GM19452 (cell line): ENCODE data around the gene TMEFF1.

Experiments used
- ATAC-seq: cut with Tn5 transposase; IDR thresholded peaks from one replicate; pipeline ENCODE4 v1.9.1; 2021; ENCODE audit not compliant: unreplicated experiment

TMEFF1 gene

DNA sequence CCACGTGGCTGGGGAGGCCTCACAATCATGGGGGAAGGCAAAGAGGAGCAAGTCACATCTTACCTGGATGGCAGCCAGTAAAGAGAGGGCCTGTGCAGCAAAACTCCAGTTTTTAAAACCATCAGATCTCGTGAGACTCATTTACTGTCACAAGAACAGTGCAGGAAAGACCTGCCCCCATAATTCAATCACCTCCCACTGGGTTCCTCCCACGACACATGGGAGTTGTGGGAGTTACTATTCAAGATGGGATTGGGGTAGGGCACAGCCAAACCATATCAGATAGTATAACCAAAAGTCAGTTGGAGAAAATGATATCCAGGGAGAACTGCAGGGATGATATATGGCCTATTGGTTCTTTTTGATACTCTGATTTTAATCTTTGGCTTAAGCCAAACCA lies 94.9 kb downstream of the TMEFF1 start:
- ATAC-seq = no peak

DNA sequence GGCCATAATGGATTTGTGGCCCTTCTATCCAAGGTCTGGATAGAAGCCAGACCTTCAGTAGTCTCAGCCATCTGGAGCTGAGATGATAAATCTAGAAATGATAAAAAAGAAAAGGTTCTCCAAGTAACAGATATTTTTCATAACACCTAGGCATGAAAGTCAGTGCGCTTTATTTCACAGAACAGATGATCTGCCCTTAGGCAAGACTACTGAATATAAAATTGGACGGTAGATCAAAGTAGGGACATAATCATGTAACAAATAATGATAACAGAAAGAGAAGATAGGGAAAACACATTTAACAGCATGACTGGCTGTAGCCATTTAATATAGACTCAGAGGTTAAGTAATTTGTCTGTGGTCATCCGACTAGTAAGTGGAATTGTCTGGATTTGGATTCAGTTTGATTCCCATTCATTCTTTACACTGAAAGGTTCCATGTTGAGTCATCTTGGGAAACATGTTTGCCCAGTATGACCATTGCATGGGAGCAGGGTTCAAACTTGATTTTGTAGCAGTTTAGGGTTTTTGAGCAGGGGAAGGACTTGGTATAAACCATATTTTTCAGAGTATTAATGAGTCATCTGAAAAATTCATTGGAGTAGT lies 100.8 kb downstream of the TMEFF1 start:
- ATAC-seq = no peak

- no peak for ATAC-seq
Measured at GRCh38 chr9:100575006-100575405, 102.1 kb downstream of the TMEFF1 start.

DNA sequence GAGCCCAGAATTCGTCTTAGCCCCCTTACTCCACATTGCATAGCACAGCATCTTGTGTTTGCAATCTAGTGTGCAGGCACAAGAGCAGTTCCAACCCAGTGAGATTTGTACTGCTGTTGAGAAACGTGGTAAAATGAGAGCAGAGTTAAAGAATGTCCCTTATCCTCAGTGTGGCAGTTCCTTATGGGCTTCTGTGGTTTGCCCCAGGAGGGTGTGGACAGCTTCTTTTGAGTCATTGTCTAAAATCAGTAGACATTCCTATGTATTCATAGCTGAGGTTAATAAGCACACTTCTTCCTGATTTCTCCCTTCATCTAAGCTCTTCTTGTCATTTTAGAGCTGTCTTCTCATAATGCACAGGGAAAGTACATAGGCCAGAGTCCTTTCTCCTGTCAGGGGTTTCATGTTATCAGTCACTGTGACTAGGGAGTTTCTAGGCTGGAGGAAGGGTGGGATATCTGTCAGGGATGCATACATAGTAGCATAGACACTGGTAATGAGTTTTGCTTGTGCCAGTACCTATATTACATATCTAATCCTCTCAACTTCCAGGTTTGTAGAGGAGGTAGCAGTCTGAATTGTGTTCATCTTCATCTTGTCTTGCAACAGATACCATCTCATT lies 102.9 kb downstream of the TMEFF1 start:
- ATAC-seq = no peak

- ATAC-seq = no peak
Measured at GRCh38 chr9:100577776-100578448, 105.0 kb downstream of the TMEFF1 start, which contains the start of gene CAVIN4. CAVIN4 (plus strand) TSS chr9:100578079; CDS start chr9:100578144, 65 bp downstream.

GRCh38 chr9:100578610-100579009 lies 105.7 kb downstream of the TMEFF1 start:
- ATAC-seq = no peak

- no peak for ATAC-seq
Measured at GRCh38 chr9:100579665-100580064, 106.7 kb downstream of the TMEFF1 start.

DNA sequence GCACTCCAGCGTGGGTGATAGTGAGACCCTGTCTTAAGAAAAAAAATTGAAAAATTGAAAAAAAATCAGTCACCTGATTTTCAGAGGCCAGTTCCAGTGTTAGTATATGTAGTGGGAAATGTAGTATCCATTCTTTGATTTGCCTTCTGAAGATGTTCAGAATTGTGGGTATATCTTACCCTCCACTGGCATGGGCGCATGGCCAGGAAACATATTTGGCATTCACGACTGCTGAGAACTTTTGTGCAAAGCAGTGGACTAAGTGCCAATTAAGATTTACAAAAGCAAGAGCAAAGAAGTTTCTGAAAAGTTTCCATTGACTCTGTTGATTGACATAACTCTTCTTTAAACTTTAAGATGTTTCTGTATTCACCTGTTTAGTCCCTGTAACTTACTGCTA lies 107.3 kb downstream of the TMEFF1 start:
- ATAC-seq = no peak

DNA sequence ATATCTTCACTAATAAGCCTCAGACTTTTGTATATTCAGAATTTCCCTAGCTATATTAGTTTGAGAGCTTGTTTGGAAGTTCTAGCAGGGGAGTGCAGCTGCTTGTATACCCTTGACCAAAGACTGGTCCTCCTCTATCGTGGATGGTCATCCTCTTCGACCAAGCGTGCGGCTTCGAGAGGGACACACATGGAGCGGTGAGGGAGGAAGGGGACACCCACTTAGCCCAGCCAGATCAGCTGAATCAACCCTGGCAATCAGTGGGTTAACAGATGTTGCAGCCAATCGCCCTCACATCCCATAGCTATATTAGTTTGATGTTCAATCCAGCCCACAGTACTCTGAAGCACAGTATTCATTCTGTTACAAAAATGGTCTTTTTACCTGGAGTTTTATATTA lies 108.1 kb downstream of the TMEFF1 start:
- ATAC-seq = no peak

DNA sequence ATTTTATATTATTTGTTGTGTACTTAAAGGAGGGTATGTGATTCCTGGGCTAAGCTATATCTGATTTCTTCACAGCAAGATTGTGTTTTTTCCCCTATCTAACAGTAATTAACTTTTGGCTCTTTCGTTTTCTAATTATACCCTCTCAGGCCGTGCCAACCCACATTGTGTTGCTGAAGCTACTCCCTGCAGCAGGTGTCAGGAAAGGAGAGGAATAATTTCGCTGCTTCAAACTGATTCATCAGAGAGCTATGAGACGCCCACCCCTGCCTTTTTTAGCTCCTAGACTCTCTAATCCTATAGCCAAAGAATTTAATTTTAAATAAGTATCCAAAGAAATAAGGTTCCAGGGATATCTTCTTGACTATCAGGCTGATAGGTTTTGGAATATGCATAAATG lies 108.7 kb downstream of the TMEFF1 start:
- no peak for ATAC-seq

- no peak for ATAC-seq
Measured at GRCh38 chr9:100583014-100583802, 110.3 kb downstream of the TMEFF1 start.

- ATAC-seq = no peak
Measured at GRCh38 chr9:100584951-100585350, 112.0 kb downstream of the TMEFF1 start.

- ATAC-seq = no peak
Measured at GRCh38 chr9:100586093-100586492, 113.1 kb downstream of the TMEFF1 start.

GRCh38 chr9:100587375-100587774 lies 114.4 kb downstream of the TMEFF1 start:
- no peak for ATAC-seq

DNA sequence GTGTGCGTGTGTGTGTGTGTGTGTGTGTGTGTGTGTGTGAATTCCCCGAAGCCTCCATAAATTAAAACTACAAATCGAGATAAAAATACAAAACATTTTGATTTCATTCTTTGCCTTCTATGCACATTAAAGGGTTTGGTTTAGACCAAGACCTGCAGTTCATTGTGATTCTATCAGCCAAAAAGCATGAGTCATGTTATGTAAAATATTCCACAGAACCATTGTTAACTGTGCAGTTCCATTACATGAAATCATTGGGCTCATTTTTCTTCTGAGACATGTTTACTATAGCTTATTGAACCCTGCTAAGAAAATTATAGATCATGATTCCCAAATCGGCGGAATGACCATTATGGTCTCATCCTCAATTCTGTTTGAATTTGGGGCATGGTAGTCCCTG lies 116.6 kb downstream of the TMEFF1 start:
- ATAC-seq = no peak

- ATAC-seq = no peak
Measured at GRCh38 chr9:100590481-100590880, 117.5 kb downstream of the TMEFF1 start.

DNA sequence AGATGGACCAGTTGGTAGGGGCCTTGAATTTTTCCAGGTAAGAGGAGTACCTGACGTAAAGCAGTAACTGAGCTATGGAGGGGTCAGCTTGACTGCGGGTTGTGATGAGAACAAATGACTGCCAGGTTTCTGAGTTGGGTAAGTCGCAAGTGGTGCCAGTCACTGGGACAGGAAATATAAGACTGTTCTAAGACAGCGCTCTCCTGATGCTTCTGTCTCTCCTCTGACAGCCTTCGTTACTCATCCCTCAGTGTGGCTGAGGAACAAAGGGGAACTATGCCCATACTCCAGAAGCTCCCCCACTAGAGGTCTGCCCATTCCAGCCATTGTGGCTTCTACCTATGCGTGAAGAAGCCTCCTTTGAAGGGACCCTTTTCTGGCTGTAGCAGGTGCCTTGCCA lies 118.2 kb downstream of the TMEFF1 start:
- ATAC-seq = no peak

DNA sequence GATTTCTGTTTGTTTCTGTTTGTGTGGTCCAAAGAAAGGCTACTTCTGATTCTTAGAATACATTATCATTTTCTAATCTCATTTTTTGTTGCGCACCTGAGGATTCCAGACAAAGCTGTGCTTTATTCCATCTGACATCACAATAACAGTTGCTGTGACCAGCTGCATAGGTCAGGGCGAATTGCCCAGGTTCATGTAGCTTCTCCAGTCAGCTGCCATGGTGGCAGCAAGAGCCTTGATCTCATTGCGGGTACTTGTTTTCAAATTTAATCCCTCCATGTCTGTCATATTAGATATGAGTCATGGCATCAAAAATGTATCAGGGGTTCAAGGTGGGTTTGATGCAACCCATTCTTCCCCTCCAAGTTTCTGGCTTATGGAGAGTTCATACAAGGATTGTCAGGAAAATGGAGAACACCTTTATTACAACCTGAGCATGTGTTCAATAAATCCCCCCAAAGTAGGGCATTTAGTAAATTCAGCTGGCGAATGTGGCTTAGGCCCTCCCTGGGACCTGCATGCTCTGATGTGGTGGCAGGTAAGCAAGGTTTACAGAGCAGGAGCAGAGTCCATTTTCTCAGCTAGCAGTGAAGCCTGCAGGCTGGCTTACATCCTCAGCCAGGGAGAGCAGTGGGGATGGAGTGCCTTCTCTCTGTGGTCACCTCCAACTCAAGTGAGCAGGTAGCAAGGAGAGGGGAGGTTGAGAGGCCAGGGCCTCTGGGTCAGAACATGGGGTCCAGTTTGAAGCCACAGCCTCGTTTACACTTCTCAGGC lies 118.9 kb downstream of the TMEFF1 start:
- no peak for ATAC-seq

DNA sequence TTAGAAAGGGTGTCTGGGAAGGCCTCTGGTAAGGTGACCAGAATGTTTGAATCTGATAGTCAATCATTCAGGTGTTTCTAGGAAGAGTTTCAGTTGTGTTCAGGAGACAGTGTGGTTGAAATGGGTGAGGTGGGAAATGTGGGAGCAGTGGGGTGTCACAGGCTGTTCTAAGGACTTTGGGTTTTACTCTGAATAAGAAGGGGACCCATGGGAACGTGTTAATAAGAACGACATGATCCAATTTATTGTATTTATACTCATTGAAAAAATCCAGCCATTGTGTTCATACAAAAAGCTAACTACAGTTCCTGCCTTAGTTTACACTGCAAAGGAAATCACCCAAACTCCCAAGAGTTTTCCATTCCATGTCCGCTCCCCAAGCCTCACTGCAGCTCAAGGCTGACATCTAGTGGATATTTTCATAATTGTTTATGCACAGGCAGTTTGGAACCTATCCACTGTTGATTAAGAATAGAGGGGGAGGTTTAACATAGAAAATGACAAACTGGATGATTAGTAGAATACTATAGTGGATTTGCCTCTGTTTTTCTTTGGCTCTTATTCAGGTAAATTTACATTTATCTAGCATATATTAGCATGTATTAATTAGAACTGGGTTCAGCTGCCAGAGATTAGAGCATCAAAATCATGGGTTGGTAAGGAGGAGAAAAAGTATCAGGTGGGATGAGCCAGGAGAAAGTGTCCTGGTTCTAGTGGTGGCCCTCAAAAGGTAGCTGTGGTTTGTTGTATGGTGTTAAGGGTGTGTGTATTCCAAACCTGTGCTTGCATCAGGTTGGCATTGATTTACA lies 122.6 kb downstream of the TMEFF1 start:
- peak; percentile 52 for ATAC-seq

- no peak for ATAC-seq
Measured at GRCh38 chr9:100597236-100597635, 124.3 kb downstream of the TMEFF1 start.
